ENCODE measurements around the gene RSU1. TPM values are rescaled to one million over a fixed set of nuclear protein-coding genes. Genes with fewer than 3 reads are reported as not detected.

Gene RSU1
- total RNA-seq, 1 experiment from 2014 or later, result 64.9 TPM

- H3K4me3 ChIP-seq (ENCODE audit: insufficient read depth, low read depth, low read length), result no peak overlapping the region
- DNase-seq, result no peak
- no peaks in the 10 kb centered on the region for H3K36me3 ChIP-seq (replicated peaks; ENCODE audit: control insufficient read depth, insufficient read depth, low read length)
- H3K27me3 ChIP-seq (ENCODE audit: control insufficient read depth, insufficient read depth, low read length), result no peaks in the 10 kb centered on the region
Measured at GRCh38 chr10:16787361-16787791, 29.8 kb downstream of the RSU1 start.

DNA sequence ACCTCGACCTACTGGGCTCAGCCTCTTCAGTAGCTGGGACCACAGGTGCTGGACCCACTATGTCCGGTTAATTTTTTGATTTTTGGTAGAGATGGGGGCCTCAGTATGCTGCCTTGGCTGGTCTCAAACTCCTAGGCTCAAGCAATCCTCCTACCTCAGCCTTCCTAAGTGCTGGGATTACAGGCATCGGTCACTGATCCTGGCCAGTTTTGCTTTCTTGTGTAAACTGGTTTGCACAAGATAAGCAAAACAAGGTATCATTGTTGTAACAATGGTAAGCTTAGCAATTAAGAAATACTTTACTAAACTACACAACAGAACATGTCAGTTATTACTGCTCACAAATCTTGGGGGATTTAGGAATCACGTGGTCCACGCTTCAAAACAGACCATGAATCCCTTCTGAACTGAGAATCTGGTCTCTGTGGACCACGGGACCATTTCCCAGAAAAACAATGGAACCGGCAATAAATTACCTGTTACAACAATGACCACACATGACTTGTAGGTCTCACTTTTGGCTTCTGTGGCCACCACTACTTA, 36.8 kb downstream of the RSU1 start:
- Histone ChIP-seq H3K36me3 (replicated peaks; ENCODE audit: control insufficient read depth, insufficient read depth, low read length) (no peaks in the 10 kb centered on the region), H3K4me3 (ENCODE audit: insufficient read depth, low read depth, low read length) (no peak overlapping the region), H3K27me3 (ENCODE audit: control insufficient read depth, insufficient read depth, low read length) (no peaks in the 10 kb centered on the region)
- no peak for DNase-seq

DNA sequence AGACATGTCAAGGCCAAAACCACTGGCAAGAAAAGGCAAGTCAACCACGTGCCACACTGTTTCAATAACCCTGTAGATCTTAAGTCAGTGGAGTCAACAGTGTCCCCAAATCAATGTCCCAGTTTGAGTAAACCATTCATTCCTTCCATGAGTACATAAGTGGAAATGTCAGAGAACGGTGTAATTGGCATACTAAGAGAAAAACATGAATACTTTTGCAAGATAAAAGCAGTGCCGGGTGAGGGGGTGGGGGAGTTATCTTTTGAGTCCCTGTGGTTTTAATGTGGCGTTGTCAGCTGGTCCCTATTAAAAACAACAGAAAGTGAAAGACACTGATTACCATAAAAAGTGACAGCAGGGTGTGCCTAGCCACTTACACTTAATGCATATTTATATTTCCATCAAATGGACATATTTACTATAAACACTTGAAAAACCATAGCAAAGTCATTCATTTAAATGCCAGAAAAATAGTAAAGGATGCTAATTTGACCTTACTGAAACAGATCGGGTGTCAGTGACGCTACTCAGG, 37.8 kb downstream of the RSU1 start:
- Histone ChIP-seq H3K36me3 (replicated peaks; ENCODE audit: control insufficient read depth, insufficient read depth, low read length) (no peaks in the 10 kb centered on the region), H3K4me3 (ENCODE audit: insufficient read depth, low read depth, low read length) (no peak overlapping the region), H3K27me3 (ENCODE audit: control insufficient read depth, insufficient read depth, low read length) (no peaks in the 10 kb centered on the region)
- no peak for DNase-seq

DNA sequence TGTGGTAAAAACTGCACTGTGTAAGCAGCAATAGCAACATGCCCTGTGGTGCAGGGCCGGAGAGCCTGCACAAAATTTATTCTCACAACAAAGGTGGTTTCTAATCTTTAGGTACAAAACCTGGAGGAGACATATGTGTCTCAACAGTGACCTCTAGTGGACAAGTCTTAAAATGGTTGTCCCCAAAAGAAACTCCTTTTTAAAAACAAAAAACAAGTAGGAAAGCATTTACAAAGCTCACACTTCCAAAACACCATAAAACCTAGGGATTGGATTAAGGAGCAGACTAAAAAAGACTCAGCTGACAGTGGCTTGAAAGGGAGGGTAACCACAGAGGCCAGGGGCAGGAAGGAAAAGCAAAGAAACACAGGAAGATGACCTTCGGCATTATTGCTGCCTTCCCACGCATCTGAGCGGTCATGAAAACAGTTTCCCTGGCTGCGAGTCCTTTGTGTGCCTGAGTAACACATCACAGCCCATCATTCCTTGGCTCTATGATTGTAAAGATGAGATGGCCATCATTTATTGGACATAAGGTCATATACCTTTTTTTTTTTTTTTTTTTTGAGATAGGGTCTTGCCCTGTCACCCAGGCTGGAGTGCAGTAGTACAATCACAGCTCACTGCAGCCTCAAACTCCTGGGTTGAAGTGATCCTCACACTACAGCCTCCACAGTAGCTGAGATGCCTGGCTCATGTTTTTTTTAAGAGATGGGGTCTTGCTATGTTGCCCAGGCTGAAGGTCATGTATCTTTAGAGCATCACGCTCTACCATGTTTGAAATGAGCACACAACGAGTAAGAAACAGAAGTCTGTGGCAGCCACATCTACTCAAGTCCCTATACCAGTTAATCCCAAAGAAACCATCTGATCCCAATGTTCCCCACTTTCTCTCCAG, 39.5 kb downstream of the RSU1 start:
- Histone ChIP-seq H3K4me3 (ENCODE audit: insufficient read depth, low read depth, low read length) (no peak overlapping the region), H3K36me3 (replicated peaks; ENCODE audit: control insufficient read depth, insufficient read depth, low read length) (no peaks in the 10 kb centered on the region), H3K27me3 (ENCODE audit: control insufficient read depth, insufficient read depth, low read length) (no peaks in the 10 kb centered on the region)
- peak; percentile 65 for DNase-seq

DNA sequence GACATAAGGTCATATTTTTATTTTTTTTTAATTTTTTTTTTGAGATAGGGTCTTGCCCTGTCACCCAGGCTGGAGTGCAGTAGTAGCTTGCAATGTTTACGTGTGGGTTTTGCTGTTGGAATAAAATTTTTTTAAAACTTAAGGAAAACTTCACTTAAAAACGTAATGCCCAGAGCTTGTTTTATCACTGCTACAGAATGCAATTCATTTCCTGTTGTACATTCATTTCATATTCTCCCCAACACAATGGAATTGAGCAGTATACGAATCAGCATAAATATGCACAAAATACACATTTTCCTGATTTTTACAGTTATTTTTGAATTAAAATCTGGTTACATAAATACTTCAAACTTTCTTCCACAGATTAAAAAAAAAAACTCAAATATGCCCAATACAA, 40.3 kb downstream of the RSU1 start:
- Histone ChIP-seq H3K4me3 (ENCODE audit: insufficient read depth, low read depth, low read length) (no peak overlapping the region), H3K27me3 (ENCODE audit: control insufficient read depth, insufficient read depth, low read length) (no peaks in the 10 kb centered on the region), H3K36me3 (replicated peaks; ENCODE audit: control insufficient read depth, insufficient read depth, low read length) (no peaks in the 10 kb centered on the region)
- no peak for DNase-seq

DNA sequence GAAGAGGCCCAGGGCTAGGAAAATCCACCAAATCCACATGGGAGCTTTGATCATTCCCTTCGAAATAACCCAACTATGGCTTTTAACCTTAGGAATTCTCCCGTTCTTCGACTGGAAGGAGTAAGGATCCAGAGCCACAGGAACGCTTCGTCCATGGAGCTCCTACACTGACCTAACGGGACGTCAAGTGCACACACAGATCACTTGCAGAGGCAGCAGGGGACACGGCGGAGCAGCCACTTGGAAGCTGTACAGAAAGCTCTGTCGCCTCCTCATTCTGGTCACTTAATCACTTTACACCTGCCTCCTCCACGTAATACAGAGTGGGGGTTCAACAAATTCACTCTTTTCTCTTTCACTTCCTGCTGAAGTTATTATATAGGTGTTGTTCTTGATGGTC, 43.9 kb downstream of the RSU1 start:
- H3K4me3 ChIP-seq (ENCODE audit: insufficient read depth, low read depth, low read length), result no peak overlapping the region
- no peaks in the 10 kb centered on the region for H3K36me3 ChIP-seq (replicated peaks; ENCODE audit: control insufficient read depth, insufficient read depth, low read length)
- DNase-seq, result no peak
- no peaks in the 10 kb centered on the region for H3K27me3 ChIP-seq (ENCODE audit: control insufficient read depth, insufficient read depth, low read length)

DNA sequence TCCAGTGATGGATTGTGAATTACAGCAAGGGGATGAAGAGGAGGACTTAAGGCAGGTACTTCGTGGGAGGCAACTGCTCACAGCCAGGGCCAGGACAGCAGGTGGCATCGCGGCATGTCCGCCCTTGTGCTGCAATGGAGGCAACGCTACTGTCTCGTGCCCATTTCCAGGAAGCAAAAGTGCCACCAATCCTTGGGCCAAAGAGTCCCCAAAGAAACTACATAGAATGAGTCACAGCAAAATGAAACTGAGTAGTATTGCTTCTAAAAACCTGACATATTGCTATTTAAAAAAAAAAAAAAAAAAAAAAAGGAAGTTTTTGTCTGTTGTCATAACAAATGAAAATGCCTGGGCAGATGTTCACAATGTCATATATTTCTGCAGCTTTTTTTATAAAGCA, 46.6 kb downstream of the RSU1 start:
- no peak overlapping the region for H3K4me3 ChIP-seq (ENCODE audit: insufficient read depth, low read depth, low read length)
- no peak for DNase-seq
- no peaks in the 10 kb centered on the region for H3K27me3 ChIP-seq (ENCODE audit: control insufficient read depth, insufficient read depth, low read length)
- no peaks in the 10 kb centered on the region for H3K36me3 ChIP-seq (replicated peaks; ENCODE audit: control insufficient read depth, insufficient read depth, low read length)

- H3K4me3 ChIP-seq (ENCODE audit: insufficient read depth, low read depth, low read length), result no peak overlapping the region
- H3K27me3 ChIP-seq (ENCODE audit: control insufficient read depth, insufficient read depth, low read length), result no peaks in the 10 kb centered on the region
- no peak for DNase-seq
- H3K36me3 ChIP-seq (replicated peaks; ENCODE audit: control insufficient read depth, insufficient read depth, low read length), result no peaks in the 10 kb centered on the region
Measured at GRCh38 chr10:16770141-16770540, 47.1 kb downstream of the RSU1 start.

- H3K4me3 ChIP-seq (ENCODE audit: insufficient read depth, low read depth, low read length), result no peak overlapping the region
- no peaks in the 10 kb centered on the region for H3K36me3 ChIP-seq (replicated peaks; ENCODE audit: control insufficient read depth, insufficient read depth, low read length)
Measured at GRCh38 chr10:16769331-16769730, 47.9 kb downstream of the RSU1 start.

DNA sequence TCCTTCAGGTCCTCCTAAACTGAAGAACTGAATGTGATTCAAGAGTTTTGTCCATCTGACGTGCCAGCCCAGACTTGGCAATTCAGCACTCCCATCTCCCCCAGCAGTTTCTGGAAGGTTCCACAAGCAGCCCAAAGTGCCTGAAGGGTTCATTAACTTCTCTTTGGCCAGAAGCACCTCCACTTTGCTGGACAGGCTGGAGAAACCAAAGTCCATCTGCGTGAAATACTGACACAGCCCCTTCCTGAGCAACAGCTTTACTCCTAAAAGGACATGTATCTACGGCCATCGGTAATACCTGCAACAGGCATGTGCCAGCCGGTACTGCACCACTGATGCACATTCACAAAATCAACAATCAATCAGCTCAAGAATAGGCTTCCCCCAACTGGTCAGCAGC, 48.5 kb downstream of the RSU1 start:
- H3K36me3 ChIP-seq (replicated peaks; ENCODE audit: control insufficient read depth, insufficient read depth, low read length), result no peaks in the 10 kb centered on the region
- no peaks in the 10 kb centered on the region for H3K27me3 ChIP-seq (ENCODE audit: control insufficient read depth, insufficient read depth, low read length)
- DNase-seq, result no peak
- no peak overlapping the region for H3K4me3 ChIP-seq (ENCODE audit: insufficient read depth, low read depth, low read length)

More at GRCh38 chr10:16769331-16769730, 47.9 kb downstream of the RSU1 start:
- no peak for DNase-seq
- H3K27me3 ChIP-seq (ENCODE audit: control insufficient read depth, insufficient read depth, low read length), result no peaks in the 10 kb centered on the region

GRCh38 chr10:16765509-16766375, 51.5 kb downstream of the RSU1 start:
- H3K4me3 ChIP-seq (ENCODE audit: insufficient read depth, low read depth, low read length), result no peak overlapping the region
- no peaks in the 10 kb centered on the region for H3K27me3 ChIP-seq (ENCODE audit: control insufficient read depth, insufficient read depth, low read length)
- no peak for DNase-seq
- no peaks in the 10 kb centered on the region for H3K36me3 ChIP-seq (replicated peaks; ENCODE audit: control insufficient read depth, insufficient read depth, low read length)

DNA sequence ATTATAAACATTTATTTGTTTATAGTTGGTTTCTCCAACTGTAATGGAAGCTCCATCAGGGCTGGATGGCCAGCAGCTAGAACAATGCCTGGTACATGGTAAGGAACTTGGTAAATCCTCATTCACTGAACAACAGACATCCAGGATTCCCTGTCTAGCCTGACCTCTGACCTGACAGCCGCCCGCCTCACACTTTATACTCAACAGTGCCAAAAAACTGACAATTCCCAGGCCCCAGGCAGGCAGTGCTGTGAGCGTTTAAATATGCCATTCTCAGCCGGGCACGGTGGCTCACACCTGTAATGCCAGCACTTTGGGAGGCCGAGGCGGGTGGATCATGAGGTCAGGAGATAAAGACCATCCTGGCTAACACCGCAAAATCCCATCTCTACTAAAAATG, 55.9 kb downstream of the RSU1 start:
- DNase-seq, result no peak
- H3K27me3 ChIP-seq (ENCODE audit: control insufficient read depth, insufficient read depth, low read length), result no peaks in the 10 kb centered on the region
- no peak overlapping the region for H3K4me3 ChIP-seq (ENCODE audit: insufficient read depth, low read depth, low read length)
- no peaks in the 10 kb centered on the region for H3K36me3 ChIP-seq (replicated peaks; ENCODE audit: control insufficient read depth, insufficient read depth, low read length)

DNA sequence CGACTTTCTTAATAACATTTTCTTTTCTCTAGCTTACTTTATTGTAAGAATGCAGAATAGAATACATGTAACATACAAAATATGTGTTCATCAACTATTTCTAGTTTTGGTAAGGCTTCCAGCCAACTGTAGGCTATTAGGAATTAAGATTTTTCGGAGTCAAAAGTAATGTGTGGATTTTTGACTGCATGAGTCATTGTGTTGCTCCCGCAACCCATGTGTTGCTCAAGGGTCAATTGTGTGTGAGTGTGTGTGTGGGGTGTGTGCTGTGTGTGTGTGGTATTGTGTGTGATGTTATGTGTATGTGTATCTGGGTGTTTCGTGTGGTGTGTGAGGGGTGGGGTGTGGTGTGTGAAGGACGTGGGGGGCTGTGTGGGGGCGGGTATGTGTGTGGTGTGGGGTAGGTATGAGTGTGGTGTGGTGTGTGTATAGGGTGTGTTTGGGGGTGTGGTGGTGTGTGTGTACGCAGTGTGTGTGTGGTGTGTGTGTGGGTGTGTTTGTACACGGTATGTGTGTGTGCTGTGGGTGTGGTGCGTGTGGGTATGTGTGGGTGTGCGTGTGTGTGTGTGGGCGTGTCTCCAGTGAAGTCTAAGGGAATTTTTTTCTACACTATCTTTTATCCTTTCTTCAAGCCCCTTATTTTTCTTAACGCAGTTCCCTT, 60.5 kb downstream of the RSU1 start:
- no peak for DNase-seq
- Histone ChIP-seq H3K4me3 (ENCODE audit: insufficient read depth, low read depth, low read length) (no peak overlapping the region), H3K27me3 (ENCODE audit: control insufficient read depth, insufficient read depth, low read length) (no peaks in the 10 kb centered on the region), H3K36me3 (replicated peaks; ENCODE audit: control insufficient read depth, insufficient read depth, low read length) (no peaks in the 10 kb centered on the region)

DNA sequence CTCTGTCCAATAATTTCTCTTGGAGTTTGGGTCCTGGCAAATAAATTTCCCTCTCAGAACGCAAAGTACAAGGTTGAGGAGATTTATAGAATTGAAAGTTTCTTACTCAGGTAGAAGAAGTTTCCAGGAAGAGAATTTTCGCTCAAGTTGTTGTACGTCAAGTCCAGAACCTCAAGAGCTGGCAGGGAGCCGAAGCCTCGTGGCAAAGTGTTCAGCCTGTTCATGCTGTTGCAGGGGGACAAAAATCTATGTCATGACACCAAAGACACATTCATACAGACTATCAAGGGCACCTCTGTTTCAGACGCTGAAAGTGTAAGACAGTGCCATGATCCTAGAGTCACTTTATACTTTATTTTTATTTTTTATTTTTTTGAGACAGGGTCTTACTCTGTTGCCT, 62.5 kb downstream of the RSU1 start:
- Histone ChIP-seq H3K36me3 (replicated peaks; ENCODE audit: control insufficient read depth, insufficient read depth, low read length) (no peaks in the 10 kb centered on the region), H3K27me3 (ENCODE audit: control insufficient read depth, insufficient read depth, low read length) (no peaks in the 10 kb centered on the region), H3K4me3 (ENCODE audit: insufficient read depth, low read depth, low read length) (no peak overlapping the region)
- DNase-seq, result no peak
